ENCODE data around the gene PKP4.
A peak's percentile ranks its signal among the peaks of the same experiment; 100 is the strongest.

The PKP4 gene

GRCh38 chr2:158507679-158508078, 50.9 kb downstream of the PKP4 start:
- no peak overlapping the region for H3K4me3 ChIP-seq (ENCODE audit: low read length)
- TF ChIP-seq, protein P1, sequence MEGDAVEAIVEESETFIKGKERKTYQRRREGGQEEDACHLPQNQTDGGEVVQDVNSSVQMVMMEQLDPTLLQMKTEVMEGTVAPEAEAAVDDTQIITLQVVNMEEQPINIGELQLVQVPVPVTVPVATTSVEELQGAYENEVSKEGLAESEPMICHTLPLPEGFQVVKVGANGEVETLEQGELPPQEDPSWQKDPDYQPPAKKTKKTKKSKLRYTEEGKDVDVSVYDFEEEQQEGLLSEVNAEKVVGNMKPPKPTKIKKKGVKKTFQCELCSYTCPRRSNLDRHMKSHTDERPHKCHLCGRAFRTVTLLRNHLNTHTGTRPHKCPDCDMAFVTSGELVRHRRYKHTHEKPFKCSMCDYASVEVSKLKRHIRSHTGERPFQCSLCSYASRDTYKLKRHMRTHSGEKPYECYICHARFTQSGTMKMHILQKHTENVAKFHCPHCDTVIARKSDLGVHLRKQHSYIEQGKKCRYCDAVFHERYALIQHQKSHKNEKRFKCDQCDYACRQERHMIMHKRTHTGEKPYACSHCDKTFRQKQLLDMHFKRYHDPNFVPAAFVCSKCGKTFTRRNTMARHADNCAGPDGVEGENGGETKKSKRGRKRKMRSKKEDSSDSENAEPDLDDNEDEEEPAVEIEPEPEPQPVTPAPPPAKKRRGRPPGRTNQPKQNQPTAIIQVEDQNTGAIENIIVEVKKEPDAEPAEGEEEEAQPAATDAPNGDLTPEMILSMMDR (IDR thresholded peaks at IDR 0.05; ENCODE audit: insufficient read depth, low read depth, low read length, missing control alignments): no peak
- no peak for DNase-seq (ENCODE audit: low read depth)

GRCh38 chr2:158509928-158510797, 53.4 kb downstream of the PKP4 start:
- TF ChIP-seq, protein P1 (IDR thresholded peaks at IDR 0.05; ENCODE audit: insufficient read depth, low read depth, low read length, missing control alignments): no peak
- no peak overlapping the region for H3K4me3 ChIP-seq (ENCODE audit: low read length)
- peak; percentile 69 for DNase-seq (ENCODE audit: low read depth)

DNA sequence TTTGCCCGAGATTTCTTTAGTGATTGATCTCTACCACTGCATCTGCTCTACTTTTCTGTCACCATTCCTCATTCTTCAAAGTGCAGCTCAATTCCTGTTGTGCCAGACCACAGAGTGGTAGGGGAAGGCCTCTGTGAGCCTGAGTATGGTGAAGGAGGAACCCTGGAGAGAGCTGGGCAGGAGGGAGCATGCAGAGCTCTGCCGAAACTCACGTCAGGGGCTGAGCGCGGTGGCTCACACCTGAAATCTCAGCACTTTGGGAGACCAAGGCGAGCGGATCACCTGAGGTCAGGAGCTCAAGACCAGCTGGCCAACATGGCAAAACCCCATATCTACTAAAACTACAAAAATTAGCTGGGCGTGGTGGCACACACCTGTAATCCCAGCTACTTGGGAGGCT, 54.1 kb downstream of the PKP4 start:
- DNase-seq (ENCODE audit: low read depth): no peak
- TF ChIP-seq, protein P1 (IDR thresholded peaks at IDR 0.05; ENCODE audit: insufficient read depth, low read depth, low read length, missing control alignments): no peak
- H3K4me3 ChIP-seq (ENCODE audit: low read length): no peak overlapping the region

- no peak overlapping the region for H3K4me3 ChIP-seq (ENCODE audit: low read length)
- TF ChIP-seq, protein P1 (IDR thresholded peaks at IDR 0.05; ENCODE audit: insufficient read depth, low read depth, low read length, missing control alignments): no peak
- DNase-seq (ENCODE audit: low read depth): no peak
Observed at GRCh38 chr2:158511706-158512105, 55.0 kb downstream of the PKP4 start.

GRCh38 chr2:158512323-158512722, 55.6 kb downstream of the PKP4 start:
- TF ChIP-seq, protein P1 (IDR thresholded peaks at IDR 0.05; ENCODE audit: insufficient read depth, low read depth, low read length, missing control alignments): no peak
- H3K4me3 ChIP-seq (ENCODE audit: low read length): no peak overlapping the region
- no peak for DNase-seq (ENCODE audit: low read depth)

- DNase-seq (ENCODE audit: low read depth): no peak
- TF ChIP-seq, protein P1 (IDR thresholded peaks at IDR 0.05; ENCODE audit: insufficient read depth, low read depth, low read length, missing control alignments): no peak
- no peak overlapping the region for H3K4me3 ChIP-seq (ENCODE audit: low read length)
Observed at GRCh38 chr2:158513841-158514240, 57.1 kb downstream of the PKP4 start.

- peak; percentile 46 for DNase-seq (ENCODE audit: low read depth)
- H3K4me3 ChIP-seq (ENCODE audit: low read length): no peak overlapping the region
- TF ChIP-seq, protein P1 (IDR thresholded peaks at IDR 0.05; ENCODE audit: insufficient read depth, low read depth, low read length, missing control alignments): no peak
Observed at GRCh38 chr2:158518084-158518483, 61.3 kb downstream of the PKP4 start.

All from epithelial cell of esophagus (primary cell).